H9 (cell line): Measurements from ENCODE around the gene SATB1. TPM values are rescaled to one million over a fixed set of nuclear protein-coding genes. Genes with fewer than 3 reads are reported as not detected.

Source experiments
- DNase-seq: peaks from one replicate; pipeline ENCODE4 v3.0.0-alpha.2; 2017
- H2AFZ ChIP-seq: one replicate; pipeline ENCODE4 v1.6.1; 2013; ENCODE audit warnings: mild to moderate bottlenecking, low read length, control low read depth, moderate library complexity
- H2AK5ac ChIP-seq: 2 replicates; pipeline ENCODE4 v1.6.1; 2013; ENCODE audit warnings: low read length, control low read depth, mixed read lengths; ENCODE audit not compliant: insufficient read length
- H2BK120ac ChIP-seq: one replicate; pipeline ENCODE4 v1.6.1; 2013; ENCODE audit warnings: low read depth, mild to moderate bottlenecking, low read length, control low read depth, inconsistent platforms; ENCODE audit not compliant: poor library complexity, severe bottlenecking
- H2BK12ac ChIP-seq: 2 replicates; pipeline ENCODE4 v1.6.1; 2013; ENCODE audit warnings: low read length, control low read depth, mixed read lengths, low read depth; ENCODE audit not compliant: insufficient read length
- H2BK15ac ChIP-seq: 2 replicates; pipeline ENCODE4 v1.6.1; 2013; ENCODE audit warnings: low read depth, low read length, control low read depth
- H2BK20ac ChIP-seq: one replicate; pipeline ENCODE4 v1.6.1; 2013; ENCODE audit warnings: low read depth, mild to moderate bottlenecking, low read length, control low read depth, inconsistent platforms; ENCODE audit not compliant: poor library complexity, severe bottlenecking
- H2BK5ac ChIP-seq: 2 replicates; pipeline ENCODE4 v1.6.1; 2013; ENCODE audit warnings: low read length, control low read depth, mixed read lengths; ENCODE audit not compliant: insufficient read length
- H3K14ac ChIP-seq: 2 replicates; pipeline ENCODE4 v1.6.1; 2013; ENCODE audit warnings: low read length, control low read depth; ENCODE audit not compliant: insufficient read depth
- H3K18ac ChIP-seq: 2 replicates; pipeline ENCODE4 v1.6.1; 2013; ENCODE audit warnings: low read depth, mild to moderate bottlenecking, mixed read lengths, low read length, control low read depth; ENCODE audit not compliant: insufficient read length
- H3K23ac ChIP-seq: 2 replicates; pipeline ENCODE4 v1.6.1; 2013; ENCODE audit warnings: low read length, control low read depth, mixed read lengths, low read depth; ENCODE audit not compliant: insufficient read length
- H3K23me2 ChIP-seq: 2 replicates; pipeline ENCODE4 v1.6.1; 2013; ENCODE audit warnings: low read depth, mild to moderate bottlenecking, mixed read lengths, low read length, control low read depth; ENCODE audit not compliant: insufficient read length, poor library complexity, severe bottlenecking
- H3K27ac ChIP-seq: 2 replicates; pipeline ENCODE4 v1.5.1; 2013; ENCODE audit warnings: low read length, control low read depth, mixed read lengths, low read depth; ENCODE audit not compliant: insufficient read length
- H3K27me3 ChIP-seq: 2 replicates; pipeline ENCODE4 v1.6.1; 2013; ENCODE audit warnings: low read length, control low read depth, inconsistent platforms; ENCODE audit not compliant: insufficient read depth
- H3K4ac ChIP-seq: 2 replicates; pipeline ENCODE4 v1.6.1; 2013; ENCODE audit warnings: low read depth, mild to moderate bottlenecking, control low read depth, inconsistent platforms, low read length, moderate library complexity
- H3K4me1 ChIP-seq: 2 replicates; pipeline ENCODE4 v1.6.1; 2013; ENCODE audit warnings: low read length, control low read depth, inconsistent platforms; ENCODE audit not compliant: insufficient read depth
- H3K4me2 ChIP-seq: 2 replicates; pipeline ENCODE4 v1.6.1; 2013; ENCODE audit warnings: low read length, control low read depth, mixed read lengths; ENCODE audit not compliant: insufficient read length, insufficient read depth
- H3K56ac ChIP-seq: 2 replicates; pipeline ENCODE4 v1.6.1; 2013; ENCODE audit warnings: low read depth, mild to moderate bottlenecking, mixed read lengths, low read length, control low read depth; ENCODE audit not compliant: insufficient read length
- H3K79me1 ChIP-seq: 2 replicates; pipeline ENCODE4 v1.6.1; 2013; ENCODE audit warnings: low read depth, mild to moderate bottlenecking, moderate library complexity, low read length, control low read depth, inconsistent platforms; ENCODE audit not compliant: insufficient read depth, poor library complexity, severe bottlenecking
- H3K79me2 ChIP-seq: 2 replicates; pipeline ENCODE4 v1.6.1; 2013; ENCODE audit warnings: low read length, control low read depth, inconsistent platforms; ENCODE audit not compliant: insufficient read depth
- H3K9ac ChIP-seq: 2 replicates; pipeline ENCODE4 v1.6.1; 2013; ENCODE audit warnings: low read length, control low read depth, mixed read lengths; ENCODE audit not compliant: insufficient read length; ENCODE audit errors: extremely low read depth
- H3K9me3 ChIP-seq: one replicate; pipeline ENCODE4 v1.6.1; 2013; ENCODE audit warnings: low read depth, low read length, inconsistent platforms; ENCODE audit not compliant: control insufficient read depth
- H3T11ph ChIP-seq: one replicate; pipeline ENCODE4 v1.6.1; 2013; ENCODE audit warnings: mild to moderate bottlenecking, low read length, control low read depth, inconsistent platforms
- H4K20me1 ChIP-seq: one replicate; pipeline ENCODE4 v1.6.1; 2013; ENCODE audit not compliant: control insufficient read depth, insufficient read length, insufficient read depth
- H4K5ac ChIP-seq: 2 replicates; pipeline ENCODE4 v1.6.1; 2013; ENCODE audit warnings: low read depth, mild to moderate bottlenecking, mixed read lengths, low read length, control low read depth; ENCODE audit not compliant: insufficient read length
- H4K8ac ChIP-seq: replicated peaks from 2 replicates; pipeline ENCODE4 v1.6.1; 2013; ENCODE audit warnings: low read length, control low read depth, mixed read lengths, low read depth; ENCODE audit not compliant: insufficient read length
- H4K91ac ChIP-seq: 2 replicates; pipeline ENCODE4 v1.6.1; 2013; ENCODE audit warnings: low read depth, mild to moderate bottlenecking, moderate library complexity, mixed read lengths, low read length, control low read depth; ENCODE audit not compliant: insufficient read length
- H3K27ac Mint-ChIP-seq, 3 experiments: 2 replicates in 2 of 3; 3 replicates in 1 of 3; pipeline ENCODE4 v1.8.0; 2020 to 2021; ENCODE audit warnings: mixed read lengths in 3 of 3, mild to moderate bottlenecking in 1 of 3, moderate library complexity in 1 of 3
- H3K27me3 Mint-ChIP-seq: 2 replicates; pipeline ENCODE4 v1.8.0; 2021; ENCODE audit warnings: low read depth, mild to moderate bottlenecking, moderate library complexity, mixed read lengths
- H3K36me3 Mint-ChIP-seq, 3 experiments: 2 replicates in 2 of 3; 3 replicates in 1 of 3; pipeline ENCODE4 v1.8.0; 2020 to 2021; ENCODE audit warnings: low read depth in 3 of 3, mixed read lengths in 3 of 3; ENCODE audit not compliant: insufficient read depth in 1 of 3
- H3K4me1 Mint-ChIP-seq, 2 experiments: 2 replicates each; pipeline ENCODE4 v1.8.0; 2020; ENCODE audit warnings: mixed read lengths in 2 of 2
- H3K4me3 Mint-ChIP-seq, 2 experiments: 2 replicates in 1 of 2; 3 replicates in 1 of 2; pipeline ENCODE4 v1.8.0; 2020 to 2021; ENCODE audit warnings: mild to moderate bottlenecking in 2 of 2, mixed read lengths in 2 of 2, moderate library complexity in 1 of 2
- H3K9me3 Mint-ChIP-seq, 2 experiments: 2 replicates in 1 of 2; 3 replicates in 1 of 2; pipeline ENCODE4 v1.8.0; 2020; ENCODE audit warnings: mild to moderate bottlenecking in 2 of 2, mixed read lengths in 2 of 2, moderate library complexity in 1 of 2
- CTCF ChIP-seq: fragments of 200-600 bp; sonication (generic); conservative IDR thresholded peaks from 3 replicates; pipeline ENCODE4 v1.8.0; 2021; ENCODE audit warnings: antibody characterized with exemption, mild to moderate bottlenecking
- WGBS: extraction: QIAGEN DNeasy Blood & Tissue Kit; methylation state at CpG from one replicate; pipeline ENCODE4 v1.1.7; 2013; ENCODE audit warnings: missing lambda C conversion rate, low lambda C conversion rate, mixed read lengths; ENCODE audit not compliant: insufficient read length; ENCODE audit errors: extremely low coverage; 5-methylcytosine and 5-hydroxymethylcytosine counted together
- total RNA-seq: library from RNA; stranded (reverse); gene quantifications from 2 replicates; pipeline ENCODE4 v1.2.1, GENCODE V29; 2021

SATB1 gene
- total RNA-seq, 1 experiment from 2014 or later: 30.7 TPM

- Histone ChIP-seq H2AK5ac (no peak overlapping the region), H4K5ac (no peak overlapping the region), H3K4me1 (peaks cover 3% of the 10 kb centered on the region; the same call in 1 of the 2 replicates), H3T11ph (no peak overlapping the region), H4K8ac (no peak overlapping the region), H3K14ac (no peak overlapping the region), H3K4me2 (no peak overlapping the region), H3K56ac (no peak overlapping the region), H4K91ac (no peak overlapping the region), H3K4ac (no peak overlapping the region), H3K79me1 (no peaks in the 10 kb centered on the region), H3K27me3 (no peaks in the 10 kb centered on the region), H2BK20ac (no peak overlapping the region), H2BK120ac (no peak overlapping the region), H4K20me1 (no peaks in the 10 kb centered on the region), H3K23ac (no peak overlapping the region), H2BK15ac (no peak overlapping the region), H2BK12ac (no peak overlapping the region), H2AFZ (no peak overlapping the region), H3K9me3 (no peaks in the 10 kb centered on the region), H3K23me2 (no peaks in the 10 kb centered on the region), H2BK5ac (no peak overlapping the region), H3K27ac (no peak overlapping the region), H3K79me2 (no peaks in the 10 kb centered on the region), H3K9ac (no peak overlapping the region), H3K18ac (no peak overlapping the region)
- H3K4me3 Mint-ChIP-seq: no peak overlapping the region
- no peak for TF ChIP-seq CTCF
- peaks cover 0 to 1% (median 0%) of the 10 kb centered on the region in 3 experiments; a peak in 1 of 7 replicates for H3K36me3 Mint-ChIP-seq
- no peaks in the 10 kb centered on the region for H3K9me3 Mint-ChIP-seq
- H3K27ac Mint-ChIP-seq: peak overlapping the region in 1 of 3 experiments; percentile 70; a peak in 1 of 7 replicates
- no peaks in the 10 kb centered on the region for H3K27me3 Mint-ChIP-seq
- DNase-seq: peak; percentile 33
- H3K4me1 Mint-ChIP-seq: peaks cover 14 to 15% of the 10 kb centered on the region in 2 experiments
- WGBS: no CpG with 5 or more reads among the region's 2 CpGs
These were observed 45.5 kb downstream of the SATB1 start for GRCh38 chr3:18379647-18380046.
